Lower leg skin (tissue), 3 donors: Measurements from ENCODE around the gene TAF1B.

ENCODE experiments used
- CTCF ChIP-seq, 3 donors: fragments of 450-650 bp; IDR thresholded peaks; one replicate each; pipeline ENCODE4 v1.5.1; 2016; ENCODE audit warnings: antibody characterized with exemption in 3 of 3, mild to moderate bottlenecking in 3 of 3, moderate library complexity in 2 of 3
- POLR2A ChIP-seq, 2 donors: fragments of 450-650 bp; IDR thresholded peaks; one replicate each; pipeline ENCODE4 v1.6.1; 2016 to 2017; ENCODE audit warnings: antibody characterized with exemption in 2 of 2, mild to moderate bottlenecking in 1 of 2, moderate library complexity in 1 of 2

GRCh38 chr2:9971105-9971818, 128.0 kb downstream of the TAF1B start:
- TF ChIP-seq CTCF (IDR thresholded peaks at IDR 0.05) (no peak), POLR2A (IDR thresholded peaks at IDR 0.05) (no peak)
